ENCODE results near the gene F5.

- TF ChIP-seq CTCF (IDR thresholded peaks at IDR 0.05 in 8 of 11, conservative IDR thresholded peaks at IDR 0.05 in 3 of 11) (no peak), POLR2AphosphoS5 (IDR thresholded peaks at IDR 0.05) (no peak)
Observed at GRCh38 chr1:169548282-169548681, 38.0 kb downstream of the F5 start.

Data from spleen (tissue), 7 donors.